ENCODE data around the gene CXCR5.

Gene CXCR5

GRCh38 chr11:118929501-118930093 lies 45.9 kb downstream of the CXCR5 start:
- DNase-seq, result peak; percentile 92

GRCh38 chr11:118930094-118930712 lies 46.5 kb downstream of the CXCR5 start:
- peak; percentile 70 for DNase-seq

- DNase-seq, result no peak
These were observed 47.9 kb downstream of the CXCR5 start for GRCh38 chr11:118931571-118931970.

- DNase-seq, result no peak
These were observed 49.8 kb downstream of the CXCR5 start for GRCh38 chr11:118933486-118933885.

GRCh38 chr11:118935376-118935775 lies 51.7 kb downstream of the CXCR5 start:
- no peak for DNase-seq

- peak; percentile 90 for DNase-seq
These were observed 55.1 kb downstream of the CXCR5 start for GRCh38 chr11:118938491-118939403.

GRCh38 chr11:118939404-118939915 lies 55.8 kb downstream of the CXCR5 start:
- DNase-seq, result no peak

GRCh38 chr11:118939953-118940598 lies 56.4 kb downstream of the CXCR5 start:
- peak; percentile 78 for DNase-seq

- DNase-seq, result no peak
These were observed 63.4 kb downstream of the CXCR5 start for GRCh38 chr11:118947091-118947490.
